ELR (cell line): ENCODE results near the gene PIGU.

Experiments used
- DNase-seq: peaks from one replicate; pipeline ENCODE4 v3.0.0-alpha.2; 2015; ENCODE audit warnings: low read depth

The PIGU gene

GRCh38 chr20:34512266-34512954 is 164.5 kb downstream of the PIGU start:
- DNase-seq: no peak

- no peak for DNase-seq
Observed at GRCh38 chr20:34511891-34512265, 165.0 kb downstream of the PIGU start.

GRCh38 chr20:34510575-34510974 is 166.3 kb downstream of the PIGU start:
- DNase-seq: no peak
